BLaER1 treated with 17β-estradiol and CSF1 and Interleukin-3, amounts not matched to agents 10 nM and 100 nM (cell line): Measurements from ENCODE around the gene VSNL1.

Experiments
- H3K27ac ChIP-seq, 11 experiments: shearing (Covaris generic); formaldehyde crosslinking; 2 replicates each; pipeline ENCODE4 v1.8.1; 2022
- H3K27me3 ChIP-seq, 11 experiments: shearing (Covaris generic); formaldehyde crosslinking; 2 replicates each; pipeline ENCODE4 v1.8.1; 2022
- H3K36me3 ChIP-seq, 11 experiments: shearing (Covaris generic); formaldehyde crosslinking; 2 replicates each; pipeline ENCODE4 v1.8.1; 2022
- H3K4me1 ChIP-seq, 10 experiments: shearing (Covaris generic); formaldehyde crosslinking; 2 replicates each; pipeline ENCODE4 v1.8.1; 2022
- H3K4me2 ChIP-seq, 11 experiments: shearing (Covaris generic); formaldehyde crosslinking; 2 replicates each; pipeline ENCODE4 v1.8.1; 2022
- H3K4me3 ChIP-seq, 10 experiments: shearing (Covaris generic); formaldehyde crosslinking; 2 replicates each; pipeline ENCODE4 v1.8.1; 2022
- H3K9ac ChIP-seq, 11 experiments: shearing (Covaris generic); formaldehyde crosslinking; 2 replicates each; pipeline ENCODE4 v1.8.1; 2022
- H3K9me3 ChIP-seq, 11 experiments: shearing (Covaris generic); formaldehyde crosslinking; replicated peaks in 1 of 11; 2 replicates each; pipeline ENCODE4 v1.8.1; 2022
- H4K20me1 ChIP-seq, 11 experiments: shearing (Covaris generic); formaldehyde crosslinking; 2 replicates each; pipeline ENCODE4 v1.8.1; 2022
- Cebpa-rat ChIP-seq, 11 experiments: shearing (Covaris generic); IDR thresholded peaks; 2 replicates each; pipeline ENCODE4 v1.8.1; 2022

Gene VSNL1

DNA sequence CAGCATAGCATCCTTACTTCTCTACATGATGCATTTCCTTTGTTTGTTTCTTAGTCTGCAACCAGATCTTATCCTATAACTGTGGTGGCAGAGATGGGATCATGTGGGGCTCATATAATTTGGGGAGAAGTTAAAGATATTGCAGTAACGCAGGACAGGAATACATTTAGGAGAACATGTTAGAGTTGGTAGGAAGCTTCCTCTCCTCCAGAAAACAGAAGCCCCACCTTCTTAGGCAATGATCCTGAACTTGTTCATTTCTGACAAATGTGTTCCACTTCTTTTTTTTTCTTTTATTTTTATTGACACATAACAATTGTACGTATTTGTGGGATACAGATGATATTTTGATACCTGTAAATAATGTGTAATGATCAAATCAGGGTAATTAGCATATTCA, 99.9 kb downstream of the VSNL1 start:
- H3K9me3 ChIP-seq = no peaks in the 10 kb centered on the region
- H3K27ac ChIP-seq = no peak overlapping the region
- H3K4me3 ChIP-seq = no peak overlapping the region
- H3K9ac ChIP-seq = no peak overlapping the region
- H3K27me3 ChIP-seq = no peaks in the 10 kb centered on the region
- TF ChIP-seq Cebpa-rat (IDR thresholded peaks at IDR 0.05) = no peak
- H3K4me2 ChIP-seq = no peak overlapping the region
- peaks cover 0 to 35% (median 5%) of the 10 kb centered on the region in 10 experiments; a peak in 9 of 20 replicates for H3K4me1 ChIP-seq
- H3K36me3 ChIP-seq = no peaks in the 10 kb centered on the region
- H4K20me1 ChIP-seq = no peaks in the 10 kb centered on the region

DNA sequence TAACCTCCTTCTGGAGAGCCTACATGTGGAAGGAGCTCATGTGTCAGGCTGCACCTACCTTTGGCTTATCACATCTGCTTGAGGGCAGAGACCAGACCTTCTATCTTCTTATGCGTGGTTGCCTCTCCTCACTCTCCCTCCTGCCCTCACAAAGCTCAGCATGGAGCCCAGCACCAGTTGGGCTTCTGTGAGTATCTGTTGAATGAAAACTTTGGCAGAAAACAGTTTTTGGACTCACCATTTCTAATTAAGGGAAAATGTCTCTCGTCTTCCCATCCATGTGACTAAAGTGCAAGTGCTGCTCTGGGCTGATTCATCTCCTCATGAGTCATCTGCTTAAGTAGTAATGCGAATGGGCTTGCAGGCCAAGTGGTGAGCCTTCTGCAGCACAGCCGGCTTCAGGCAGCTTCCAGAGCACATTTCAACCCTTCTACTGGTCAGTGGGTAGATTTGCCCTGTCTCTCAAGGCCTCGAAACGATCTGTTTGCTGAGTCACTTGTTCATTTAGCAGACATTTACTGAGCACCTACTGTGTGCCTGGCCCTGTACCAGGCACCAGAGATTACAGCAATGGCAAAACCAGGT, 102.6 kb downstream of the VSNL1 start:
- Histone ChIP-seq H3K4me2 (peak overlapping the region in 5 of 11 experiments; percentile 13 to 86 (median 67); a peak in 8 of 22 replicates), H3K4me3 (no peak overlapping the region)

DNA sequence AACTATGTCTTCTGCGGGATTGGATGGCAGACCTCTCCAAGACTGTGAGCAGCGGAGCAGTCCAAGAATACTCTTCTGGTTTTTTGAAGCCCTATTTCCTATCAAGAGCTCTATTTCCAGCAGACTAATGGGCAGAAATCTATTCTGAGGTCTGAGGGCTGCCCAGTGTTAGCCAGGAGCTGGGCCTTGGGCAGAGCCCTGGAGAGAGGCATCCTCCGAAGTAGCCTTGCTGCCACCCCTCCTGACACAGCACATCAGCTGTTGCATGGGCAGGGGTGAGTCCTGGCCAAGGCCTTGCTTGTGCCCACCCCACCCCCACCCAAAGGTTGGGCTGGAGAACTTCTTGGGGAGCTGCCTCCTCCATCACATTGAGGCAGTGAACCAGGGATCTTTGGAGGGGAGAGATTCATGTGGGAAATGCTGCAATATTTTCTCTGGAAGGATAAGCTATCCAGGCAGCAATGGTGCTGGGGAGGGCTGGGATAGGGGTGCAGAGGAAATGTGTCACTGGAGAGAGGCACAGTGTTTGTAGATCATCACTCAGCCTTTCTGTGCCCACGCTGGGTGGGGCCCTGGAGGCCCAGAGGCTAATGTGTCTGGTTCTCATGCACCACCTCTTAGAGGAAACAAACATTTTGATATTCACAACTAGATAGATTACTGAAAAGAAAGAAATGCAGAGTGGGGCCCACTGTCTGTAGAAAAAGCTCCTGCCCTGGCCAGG, 104.7 kb downstream of the VSNL1 start:
- H3K9ac ChIP-seq = peak overlapping the region in 1 of 11 experiments; percentile 46; a peak in 3 of 22 replicates
- peak overlapping the region in 4 of 11 experiments; percentile 6 to 86 (median 74); a peak in 6 of 22 replicates for H3K4me2 ChIP-seq
- H3K27me3 ChIP-seq = no peaks in the 10 kb centered on the region
- no peak overlapping the region for H3K4me3 ChIP-seq
- H3K9me3 ChIP-seq = no peaks in the 10 kb centered on the region
- H3K4me1 ChIP-seq = peaks cover 4 to 83% (median 23%) of the 10 kb centered on the region in 10 experiments; a peak in 14 of 20 replicates
- TF ChIP-seq Cebpa-rat (IDR thresholded peaks at IDR 0.05) = no peak
- H4K20me1 ChIP-seq = peaks cover 0 to 10% (median 0%) of the 10 kb centered on the region in 11 experiments; a peak in 3 of 22 replicates
- peak overlapping the region in 3 of 11 experiments; percentile 51 to 68 (median 56); a peak in 6 of 22 replicates for H3K27ac ChIP-seq
- H3K36me3 ChIP-seq = peaks cover 0 to 5% (median 0%) of the 10 kb centered on the region in 11 experiments; a peak in 1 of 22 replicates

More for the DNA sequence above, 102.6 kb downstream of the VSNL1 start:
- no peaks in the 10 kb centered on the region for H3K27me3 ChIP-seq
- no peaks in the 10 kb centered on the region for H3K36me3 ChIP-seq
- H3K27ac ChIP-seq = peak overlapping the region in 5 of 11 experiments; percentile 34 to 68 (median 48); a peak in 8 of 22 replicates
- no peaks in the 10 kb centered on the region for H4K20me1 ChIP-seq
- H3K4me1 ChIP-seq = peaks cover 0 to 62% (median 8%) of the 10 kb centered on the region in 10 experiments; a peak in 11 of 20 replicates
- H3K9ac ChIP-seq = peak overlapping the region in 2 of 11 experiments; percentile 10 to 36; a peak in 3 of 22 replicates
- no peaks in the 10 kb centered on the region for H3K9me3 ChIP-seq
- TF ChIP-seq Cebpa-rat (IDR thresholded peaks at IDR 0.05) = no peak

DNA sequence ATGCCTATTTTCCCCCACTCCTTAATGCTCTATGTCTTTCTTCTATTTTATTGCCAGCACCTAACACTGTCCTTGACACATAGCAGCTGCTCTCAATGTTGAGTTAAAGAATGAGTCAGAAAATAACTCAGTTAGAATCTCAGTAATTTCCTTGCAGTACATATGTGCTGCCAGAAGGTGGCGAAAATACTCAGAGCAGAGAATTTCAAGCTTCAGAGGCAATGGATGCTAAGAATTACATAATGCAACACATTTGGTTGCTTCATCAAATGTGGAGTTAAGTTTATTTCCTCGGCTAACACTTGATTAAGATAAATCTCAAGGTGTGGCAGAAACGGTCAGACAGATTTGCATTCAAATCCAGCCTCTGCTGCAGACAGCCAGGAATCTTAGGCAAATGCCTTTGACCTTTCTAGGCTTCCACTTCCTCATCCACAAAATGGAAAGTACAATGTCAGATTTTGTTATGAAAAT, 105.6 kb downstream of the VSNL1 start:
- no peaks in the 10 kb centered on the region for H3K27me3 ChIP-seq
- H3K4me3 ChIP-seq = no peak overlapping the region
- peaks cover 0 to 20% (median 0%) of the 10 kb centered on the region in 11 experiments; a peak in 3 of 22 replicates for H4K20me1 ChIP-seq
- peak in 4 of 11 experiments; percentile 18 to 76 (median 58); a peak in 4 of 22 replicates for TF ChIP-seq Cebpa-rat (IDR thresholded peaks at IDR 0.05)
- H3K27ac ChIP-seq = peak overlapping the region in 4 of 11 experiments; percentile 43 to 68 (median 54); a peak in 6 of 22 replicates
- H3K4me2 ChIP-seq = peak overlapping the region in 4 of 11 experiments; percentile 13 to 86 (median 74); a peak in 4 of 22 replicates
- H3K36me3 ChIP-seq = peaks cover 0 to 5% (median 0%) of the 10 kb centered on the region in 11 experiments; a peak in 1 of 22 replicates
- peaks cover 4 to 92% (median 29%) of the 10 kb centered on the region in 10 experiments; a peak in 14 of 20 replicates for H3K4me1 ChIP-seq
- peak overlapping the region in 1 of 11 experiments; percentile 46; a peak in 2 of 22 replicates for H3K9ac ChIP-seq
- no peaks in the 10 kb centered on the region for H3K9me3 ChIP-seq

DNA sequence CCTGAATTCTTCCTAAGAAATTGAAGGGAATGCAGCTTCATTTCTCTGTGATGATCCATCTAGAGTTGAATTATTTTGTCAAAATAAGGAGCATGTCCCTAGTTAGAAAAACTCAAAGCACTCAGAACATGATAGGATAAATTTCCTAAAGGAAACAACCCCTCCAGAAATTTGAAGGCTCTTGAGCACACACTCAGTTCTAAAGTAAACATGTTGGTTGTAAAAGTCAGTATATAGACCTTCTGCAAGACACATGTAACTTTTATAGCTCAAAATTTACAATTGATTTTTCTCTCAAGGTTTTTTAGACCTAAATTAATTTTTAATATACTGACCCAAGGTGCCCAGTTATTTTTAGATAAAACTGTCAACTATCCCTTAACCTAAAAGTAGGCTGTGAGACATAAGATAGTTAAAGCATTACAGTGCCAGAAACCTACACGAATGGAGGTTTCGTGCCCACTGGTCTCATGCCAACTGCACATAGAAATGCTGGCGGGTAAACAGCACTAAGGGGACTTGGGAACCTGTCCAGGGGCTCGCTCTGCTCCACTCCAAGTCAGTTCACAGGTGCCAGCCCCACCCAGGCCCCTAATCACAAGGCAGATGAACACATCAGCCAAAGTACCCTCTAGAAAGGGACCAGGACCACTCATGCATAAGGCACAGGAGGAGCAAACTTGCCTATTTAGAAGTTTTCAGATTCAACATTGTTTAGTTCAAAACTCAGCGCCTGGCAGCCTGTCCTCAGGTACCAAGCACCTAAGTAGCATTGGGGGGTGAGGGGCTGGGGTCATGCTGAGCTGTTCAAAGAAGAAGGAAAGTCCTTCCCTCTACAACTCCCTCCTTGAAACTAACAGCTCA, 106.6 kb downstream of the VSNL1 start:
- peaks cover 0 to 5% (median 0%) of the 10 kb centered on the region in 11 experiments; a peak in 1 of 22 replicates for H3K36me3 ChIP-seq
- peak overlapping the region in 4 of 11 experiments; percentile 15 to 43 (median 30); a peak in 4 of 22 replicates for H3K27ac ChIP-seq
- H3K4me2 ChIP-seq = peak overlapping the region in 3 of 11 experiments; percentile 60 to 82 (median 79); a peak in 5 of 22 replicates
- peaks cover 0 to 21% (median 0%) of the 10 kb centered on the region in 11 experiments; a peak in 3 of 22 replicates for H4K20me1 ChIP-seq
- no peak overlapping the region for H3K9ac ChIP-seq
- no peak overlapping the region for H3K4me3 ChIP-seq
- H3K9me3 ChIP-seq = no peaks in the 10 kb centered on the region
- H3K4me1 ChIP-seq = peaks cover 4 to 97% (median 29%) of the 10 kb centered on the region in 10 experiments; a peak in 14 of 20 replicates
- no peak for TF ChIP-seq Cebpa-rat (IDR thresholded peaks at IDR 0.05)
- no peaks in the 10 kb centered on the region for H3K27me3 ChIP-seq

DNA sequence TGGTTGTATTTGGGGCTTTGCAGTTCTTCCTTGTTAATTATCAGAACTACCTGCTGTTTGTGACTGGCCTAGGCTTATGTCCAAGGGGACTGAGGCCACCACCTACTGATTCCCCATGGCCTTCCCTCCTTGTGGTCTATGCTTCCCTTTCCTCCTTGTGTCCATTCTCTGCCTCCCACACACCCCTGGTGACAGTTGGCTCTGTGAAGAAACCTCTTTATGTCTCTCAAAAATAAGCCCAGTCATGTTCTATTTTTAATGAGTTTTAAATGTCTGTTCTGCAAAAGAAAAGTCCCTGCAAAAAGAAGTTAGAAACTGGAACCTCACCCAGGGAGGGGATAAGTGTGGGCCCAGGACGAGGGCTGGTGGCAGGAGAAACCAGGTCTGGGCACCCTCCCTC, 108.1 kb downstream of the VSNL1 start:
- H3K9ac ChIP-seq = peak overlapping the region in 1 of 11 experiments; percentile 41; a peak in 3 of 22 replicates
- H3K4me2 ChIP-seq = peak overlapping the region in 6 of 11 experiments; percentile 12 to 82 (median 59); a peak in 10 of 22 replicates
- H4K20me1 ChIP-seq = peaks cover 0 to 21% (median 0%) of the 10 kb centered on the region in 11 experiments; a peak in 4 of 22 replicates
- peaks cover 0 to 12% (median 0%) of the 10 kb centered on the region in 11 experiments; a peak in 2 of 22 replicates for H3K36me3 ChIP-seq
- TF ChIP-seq Cebpa-rat (IDR thresholded peaks at IDR 0.05) = no peak
- H3K9me3 ChIP-seq = no peaks in the 10 kb centered on the region
- peak overlapping the region in 6 of 11 experiments; percentile 15 to 50 (median 31); a peak in 11 of 22 replicates for H3K27ac ChIP-seq
- no peak overlapping the region for H3K4me3 ChIP-seq
- H3K4me1 ChIP-seq = peaks cover 4 to 93% (median 25%) of the 10 kb centered on the region in 10 experiments; a peak in 14 of 20 replicates
- no peaks in the 10 kb centered on the region for H3K27me3 ChIP-seq

DNA sequence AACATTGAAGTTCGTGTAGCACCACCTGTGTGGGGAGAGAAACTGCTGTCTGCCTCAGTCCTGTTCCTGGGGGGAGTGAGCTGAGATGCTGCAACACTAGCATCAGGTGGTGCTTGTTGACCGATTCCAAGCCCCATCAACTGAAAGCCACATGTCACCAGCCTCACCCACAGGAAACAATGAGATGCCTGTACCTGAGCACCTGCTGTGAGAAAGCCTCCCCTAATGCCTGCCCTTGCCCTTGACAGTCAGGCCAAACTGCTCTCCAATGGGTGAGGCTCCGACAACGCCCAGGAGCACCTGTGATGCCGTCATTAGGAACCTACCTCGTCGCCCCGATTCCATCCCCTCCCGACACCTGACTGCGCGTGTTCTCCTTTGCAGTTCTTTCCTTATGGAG, 108.5 kb downstream of the VSNL1 start:
- peak overlapping the region in 6 of 11 experiments; percentile 12 to 82 (median 59); a peak in 10 of 22 replicates for H3K4me2 ChIP-seq
- TF ChIP-seq Cebpa-rat (IDR thresholded peaks at IDR 0.05) = no peak
- no peaks in the 10 kb centered on the region for H3K27me3 ChIP-seq
- H3K9ac ChIP-seq = peak overlapping the region in 1 of 11 experiments; percentile 41; a peak in 3 of 22 replicates
- H3K4me3 ChIP-seq = no peak overlapping the region
- peaks cover 0 to 12% (median 0%) of the 10 kb centered on the region in 11 experiments; a peak in 2 of 22 replicates for H3K36me3 ChIP-seq
- H3K9me3 ChIP-seq = no peaks in the 10 kb centered on the region
- H4K20me1 ChIP-seq = peaks cover 0 to 21% (median 0%) of the 10 kb centered on the region in 11 experiments; a peak in 4 of 22 replicates
- H3K4me1 ChIP-seq = peaks cover 4 to 88% (median 25%) of the 10 kb centered on the region in 10 experiments; a peak in 14 of 20 replicates
- peak overlapping the region in 6 of 11 experiments; percentile 12 to 50 (median 31); a peak in 10 of 22 replicates for H3K27ac ChIP-seq
